GM12891 (cell line): ENCODE measurements around the gene GOPC.

Experiments used
- PAX5 ChIP-seq: IDR thresholded peaks from 2 replicates; pipeline ENCODE4 v1.6.1; 2011; ENCODE audit warnings: low read length, moderate library complexity, mild to moderate bottlenecking; ENCODE audit not compliant: insufficient read depth, severe bottlenecking
- POLR2A ChIP-seq: IDR thresholded peaks from 2 replicates; pipeline ENCODE4 v1.6.1; 2011; ENCODE audit warnings: low read depth, low read length, control low read depth
- POLR2AphosphoS5 ChIP-seq: IDR thresholded peaks from 2 replicates; pipeline ENCODE4 v1.6.1; 2011; ENCODE audit warnings: low read depth, low read length, control low read depth
- POU2F2 ChIP-seq: IDR thresholded peaks from 2 replicates; pipeline ENCODE4 v1.6.1; 2011; ENCODE audit warnings: low read depth, mild to moderate bottlenecking, control low read depth, low read length, moderate library complexity
- TAF1 ChIP-seq: IDR thresholded peaks from 2 replicates; pipeline ENCODE4 v1.6.1; 2011; ENCODE audit warnings: low read depth, low read length, control low read depth

- no peak for TF ChIP-seq POLR2A
- no peak for TF ChIP-seq POLR2AphosphoS5
- no peak for TF ChIP-seq TAF1
- TF ChIP-seq PAX5 = no peak
- TF ChIP-seq POU2F2 = no peak
Measured at GRCh38 chr6:117600008-117600743, 2.1 kb downstream of the GOPC start.
